Measurements from ENCODE around the gene THSD7A.

The THSD7A gene

GRCh38 chr7:11754933-11755332 lies 77.1 kb downstream of the THSD7A start:
- Histone ChIP-seq H3K79me2 (ENCODE audit: low read length) (no peaks in the 10 kb centered on the region), H3K27me3 (ENCODE audit: low read depth, low read length) (no peaks in the 10 kb centered on the region), H4K20me1 (ENCODE audit: insufficient read depth, low read length) (no peaks in the 10 kb centered on the region), H3K4me2 (ENCODE audit: low read length) (no peak overlapping the region), H3K9me3 (ENCODE audit: insufficient read depth, low read length) (no peaks in the 10 kb centered on the region), H3K4me3 (ENCODE audit: low read length) (no peak overlapping the region), H2AFZ (ENCODE audit: low read depth, low read length) (no peak overlapping the region), H3K9ac (ENCODE audit: low read length) (no peak overlapping the region), H3K27ac (ENCODE audit: low read length) (no peak overlapping the region), H3K36me3 (replicated peaks; ENCODE audit: low read depth, low read length) (no peaks in the 10 kb centered on the region), H3K4me1 (ENCODE audit: low read length) (peaks cover 20% of the 10 kb centered on the region)
- TF ChIP-seq EZH2phosphoT487 (IDR thresholded peaks at IDR 0.05; ENCODE audit: low read depth): no peak
- TF ChIP-seq, protein P1, sequence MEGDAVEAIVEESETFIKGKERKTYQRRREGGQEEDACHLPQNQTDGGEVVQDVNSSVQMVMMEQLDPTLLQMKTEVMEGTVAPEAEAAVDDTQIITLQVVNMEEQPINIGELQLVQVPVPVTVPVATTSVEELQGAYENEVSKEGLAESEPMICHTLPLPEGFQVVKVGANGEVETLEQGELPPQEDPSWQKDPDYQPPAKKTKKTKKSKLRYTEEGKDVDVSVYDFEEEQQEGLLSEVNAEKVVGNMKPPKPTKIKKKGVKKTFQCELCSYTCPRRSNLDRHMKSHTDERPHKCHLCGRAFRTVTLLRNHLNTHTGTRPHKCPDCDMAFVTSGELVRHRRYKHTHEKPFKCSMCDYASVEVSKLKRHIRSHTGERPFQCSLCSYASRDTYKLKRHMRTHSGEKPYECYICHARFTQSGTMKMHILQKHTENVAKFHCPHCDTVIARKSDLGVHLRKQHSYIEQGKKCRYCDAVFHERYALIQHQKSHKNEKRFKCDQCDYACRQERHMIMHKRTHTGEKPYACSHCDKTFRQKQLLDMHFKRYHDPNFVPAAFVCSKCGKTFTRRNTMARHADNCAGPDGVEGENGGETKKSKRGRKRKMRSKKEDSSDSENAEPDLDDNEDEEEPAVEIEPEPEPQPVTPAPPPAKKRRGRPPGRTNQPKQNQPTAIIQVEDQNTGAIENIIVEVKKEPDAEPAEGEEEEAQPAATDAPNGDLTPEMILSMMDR (IDR thresholded peaks at IDR 0.05; ENCODE audit: low read depth, low read length): no peak

- Histone ChIP-seq H3K79me2 (ENCODE audit: low read length) (no peaks in the 10 kb centered on the region), H3K27me3 (ENCODE audit: low read depth, low read length) (no peaks in the 10 kb centered on the region), H3K4me2 (ENCODE audit: low read length) (peak overlapping the region; percentile 26; the same call in 1 of the 2 replicates), H3K27ac (ENCODE audit: low read length) (no peak overlapping the region), H4K20me1 (ENCODE audit: insufficient read depth, low read length) (no peaks in the 10 kb centered on the region), H3K9me3 (ENCODE audit: insufficient read depth, low read length) (no peaks in the 10 kb centered on the region), H2AFZ (ENCODE audit: low read depth, low read length) (no peak overlapping the region), H3K36me3 (replicated peaks; ENCODE audit: low read depth, low read length) (no peaks in the 10 kb centered on the region), H3K4me3 (ENCODE audit: low read length) (no peak overlapping the region), H3K9ac (ENCODE audit: low read length) (no peak overlapping the region), H3K4me1 (ENCODE audit: low read length) (peaks cover 20% of the 10 kb centered on the region)
- no peak for TF ChIP-seq EZH2phosphoT487 (IDR thresholded peaks at IDR 0.05; ENCODE audit: low read depth)
- TF ChIP-seq, protein P1 (IDR thresholded peaks at IDR 0.05; ENCODE audit: low read depth, low read length): no peak
Observed at GRCh38 chr7:11754123-11754522, 77.9 kb downstream of the THSD7A start.

GRCh38 chr7:11753433-11753832 lies 78.6 kb downstream of the THSD7A start:
- H4K20me1 ChIP-seq (ENCODE audit: insufficient read depth, low read length): no peaks in the 10 kb centered on the region
- peak overlapping the region; percentile 26; the same call in 1 of the 2 replicates for H3K4me2 ChIP-seq (ENCODE audit: low read length)
- no peak for TF ChIP-seq EZH2phosphoT487 (IDR thresholded peaks at IDR 0.05; ENCODE audit: low read depth)
- TF ChIP-seq, protein P1 (IDR thresholded peaks at IDR 0.05; ENCODE audit: low read depth, low read length): no peak
- no peak overlapping the region for H3K27ac ChIP-seq (ENCODE audit: low read length)
- peak overlapping the region; percentile 65; the same call in 1 of the 2 replicates for H2AFZ ChIP-seq (ENCODE audit: low read depth, low read length)
- no peak overlapping the region for H3K9ac ChIP-seq (ENCODE audit: low read length)
- no peaks in the 10 kb centered on the region for H3K79me2 ChIP-seq (ENCODE audit: low read length)
- no peaks in the 10 kb centered on the region for H3K36me3 ChIP-seq (replicated peaks; ENCODE audit: low read depth, low read length)
- no peak overlapping the region for H3K4me3 ChIP-seq (ENCODE audit: low read length)
- H3K27me3 ChIP-seq (ENCODE audit: low read depth, low read length): no peaks in the 10 kb centered on the region
- no peaks in the 10 kb centered on the region for H3K9me3 ChIP-seq (ENCODE audit: insufficient read depth, low read length)
- peaks cover 20% of the 10 kb centered on the region for H3K4me1 ChIP-seq (ENCODE audit: low read length)

DNA sequence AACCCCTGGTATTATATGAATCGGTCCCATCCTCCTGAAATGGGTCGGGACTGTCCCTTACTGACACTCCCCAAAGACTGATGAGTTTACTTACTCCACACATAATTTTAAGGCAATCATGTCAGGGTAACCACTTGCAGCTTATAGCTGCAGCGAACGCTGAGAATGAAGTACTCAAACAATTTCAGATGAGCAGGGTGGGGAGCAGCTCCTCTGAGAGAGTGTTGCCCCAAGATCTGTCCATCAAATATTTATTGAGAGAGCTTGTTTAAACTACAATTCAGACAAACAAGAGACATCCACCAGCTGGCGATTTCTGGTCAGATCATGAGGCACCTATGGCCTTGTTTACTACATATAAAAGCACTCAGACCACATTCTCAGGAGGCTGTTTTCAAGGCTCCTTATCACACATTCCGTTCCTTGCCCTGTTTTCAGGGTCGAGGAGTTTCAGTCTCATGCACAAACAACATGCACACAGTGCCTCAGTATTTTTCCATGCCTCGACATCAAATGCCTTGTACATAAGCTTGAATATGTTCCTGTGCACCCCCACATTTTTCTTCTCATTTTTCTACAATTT lies 80.1 kb downstream of the THSD7A start:
- no peak overlapping the region for H3K4me2 ChIP-seq (ENCODE audit: low read length)
- no peaks in the 10 kb centered on the region for H3K79me2 ChIP-seq (ENCODE audit: low read length)
- no peak overlapping the region for H3K4me3 ChIP-seq (ENCODE audit: low read length)
- no peaks in the 10 kb centered on the region for H3K9me3 ChIP-seq (ENCODE audit: insufficient read depth, low read length)
- TF ChIP-seq, protein P1 (IDR thresholded peaks at IDR 0.05; ENCODE audit: low read depth, low read length): no peak
- TF ChIP-seq EZH2phosphoT487 (IDR thresholded peaks at IDR 0.05; ENCODE audit: low read depth): no peak
- no peaks in the 10 kb centered on the region for H4K20me1 ChIP-seq (ENCODE audit: insufficient read depth, low read length)
- H3K9ac ChIP-seq (ENCODE audit: low read length): no peak overlapping the region
- no peak overlapping the region for H3K27ac ChIP-seq (ENCODE audit: low read length)
- no peaks in the 10 kb centered on the region for H3K36me3 ChIP-seq (replicated peaks; ENCODE audit: low read depth, low read length)
- no peak overlapping the region for H2AFZ ChIP-seq (ENCODE audit: low read depth, low read length)
- H3K27me3 ChIP-seq (ENCODE audit: low read depth, low read length): no peaks in the 10 kb centered on the region
- peaks cover 20% of the 10 kb centered on the region for H3K4me1 ChIP-seq (ENCODE audit: low read length)
